GM12873 (cell line): ENCODE results near the gene NSG1.

Experiments
- CTCF ChIP-seq: IDR thresholded peaks from 2 replicates; pipeline ENCODE4 v1.5.1; 2012; ENCODE audit warnings: low read depth, mild to moderate bottlenecking, moderate library complexity, low read length, control low read depth; ENCODE audit not compliant: insufficient read depth; ENCODE audit errors: missing control alignments

NSG1 gene

GRCh38 chr4:4461178-4461577 lies 74.3 kb downstream of the NSG1 start:
- TF ChIP-seq CTCF, result no peak

- TF ChIP-seq CTCF, result no peak
Observed at GRCh38 chr4:4461850-4462249, 74.9 kb downstream of the NSG1 start.

GRCh38 chr4:4462970-4463369 lies 76.1 kb downstream of the NSG1 start:
- TF ChIP-seq CTCF, result no peak
